Osteoblast (primary cell): ENCODE data around the gene TLR3. TPM values are rescaled to one million over a fixed set of nuclear protein-coding genes. Genes with fewer than 3 reads are reported as not detected.

Experiments
- DNase-seq: peaks from one replicate; pipeline ENCODE4 v3.0.0; 2011; ENCODE audit warnings: low spot score, mixed read lengths; ENCODE audit not compliant: insufficient read length; ENCODE audit errors: missing footprints
- H2AFZ ChIP-seq: 2 replicates; pipeline ENCODE4 v1.6.0; 2011; ENCODE audit warnings: mild to moderate bottlenecking, low read length
- H3K27ac ChIP-seq: 2 replicates; pipeline ENCODE4 v1.5.1; 2011; ENCODE audit warnings: mild to moderate bottlenecking, low read depth, low read length, moderate library complexity
- H3K27me3 ChIP-seq: 2 replicates; pipeline ENCODE4 v1.6.0; 2012; ENCODE audit warnings: mild to moderate bottlenecking, control low read depth, inconsistent platforms, low read length, moderate library complexity; ENCODE audit not compliant: insufficient read depth
- H3K36me3 ChIP-seq: 2 replicates; pipeline ENCODE4 v1.5.1; 2011; ENCODE audit warnings: mild to moderate bottlenecking, low read length, control low read depth, moderate library complexity; ENCODE audit not compliant: insufficient read depth
- H3K4me1 ChIP-seq: 2 replicates; pipeline ENCODE4 v1.5.1; 2011; ENCODE audit warnings: mild to moderate bottlenecking, low read length, control low read depth, moderate library complexity; ENCODE audit not compliant: insufficient read depth
- H3K4me2 ChIP-seq: 2 replicates; pipeline ENCODE4 v1.6.0; 2011; ENCODE audit warnings: mild to moderate bottlenecking, low read length; ENCODE audit not compliant: insufficient read depth
- H3K4me3 ChIP-seq: fragments of 200-600 bp; sonication (generic); 3 replicates; pipeline ENCODE4 v1.5.1; 2012; ENCODE audit warnings: mild to moderate bottlenecking, low read length, inconsistent platforms; ENCODE audit not compliant: insufficient read depth
- H3K79me2 ChIP-seq: 2 replicates; pipeline ENCODE4 v1.6.0; 2012; ENCODE audit warnings: mild to moderate bottlenecking, low read length, control low read depth, inconsistent platforms; ENCODE audit not compliant: insufficient read depth
- H3K9me3 ChIP-seq: 2 replicates; pipeline ENCODE4 v1.5.1; 2011; ENCODE audit warnings: low read depth, low read length, control low read depth
- H4K20me1 ChIP-seq: 2 replicates; pipeline ENCODE4 v1.6.0; 2012; ENCODE audit warnings: mild to moderate bottlenecking, low read length, control low read depth; ENCODE audit not compliant: insufficient read depth
- total RNA-seq: library from RNA; depleted of rRNA; stranded (reverse); fragments of >200 nt; gene quantifications from 2 replicates; pipeline ENCODE4 v1.2.3, GENCODE V29; 2012
- TF ChIP-seq, protein P1 (sequence below): IDR thresholded peaks from 2 replicates; pipeline ENCODE4 v1.5.1; 2011; ENCODE audit warnings: mild to moderate bottlenecking, low read depth, low read length, moderate library complexity; ENCODE audit errors: extremely low read depth

TLR3 gene
- total RNA-seq, 1 donor, result 8.0 TPM

DNA sequence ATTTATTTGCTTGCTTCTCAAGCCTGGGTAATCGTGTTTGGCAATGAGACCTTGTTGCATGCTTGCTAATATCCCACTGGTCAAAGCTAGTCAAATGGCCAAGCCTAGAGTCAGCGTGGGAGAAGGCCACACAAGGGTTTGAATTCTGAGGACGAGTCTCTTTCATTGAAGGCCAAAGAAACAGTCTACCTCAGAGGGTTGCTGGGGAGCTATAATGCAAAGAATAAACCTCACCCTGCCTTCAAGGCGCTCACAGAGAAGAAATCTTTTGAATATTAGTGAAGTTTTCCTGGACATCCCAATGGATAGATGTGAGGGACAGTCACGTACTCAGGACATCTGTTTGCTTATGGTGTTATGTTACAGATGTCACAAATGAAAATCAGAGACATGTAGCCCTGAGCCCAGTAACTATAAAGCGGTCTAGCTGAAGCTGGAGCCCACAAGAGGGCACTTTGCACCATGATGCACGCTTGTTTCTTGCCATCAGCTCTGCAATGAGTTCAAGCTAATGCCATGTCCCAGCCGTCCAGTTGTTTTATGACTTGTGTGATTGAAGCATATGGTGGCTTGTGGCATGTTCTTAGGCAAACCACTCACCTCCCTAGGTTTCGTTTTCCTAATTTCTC is 1.1 kb upstream of the TLR3 start:
- H3K4me3 ChIP-seq, result peak overlapping the region; percentile 80
- no peak overlapping the region for H3K27ac ChIP-seq
- no peaks in the 10 kb centered on the region for H3K9me3 ChIP-seq
- H3K79me2 ChIP-seq, result no peaks in the 10 kb centered on the region
- no peaks in the 10 kb centered on the region for H4K20me1 ChIP-seq
- peak; percentile 70 for DNase-seq
- H2AFZ ChIP-seq, result peak overlapping the region; percentile 98
- no peaks in the 10 kb centered on the region for H3K36me3 ChIP-seq
- TF ChIP-seq, protein P1, sequence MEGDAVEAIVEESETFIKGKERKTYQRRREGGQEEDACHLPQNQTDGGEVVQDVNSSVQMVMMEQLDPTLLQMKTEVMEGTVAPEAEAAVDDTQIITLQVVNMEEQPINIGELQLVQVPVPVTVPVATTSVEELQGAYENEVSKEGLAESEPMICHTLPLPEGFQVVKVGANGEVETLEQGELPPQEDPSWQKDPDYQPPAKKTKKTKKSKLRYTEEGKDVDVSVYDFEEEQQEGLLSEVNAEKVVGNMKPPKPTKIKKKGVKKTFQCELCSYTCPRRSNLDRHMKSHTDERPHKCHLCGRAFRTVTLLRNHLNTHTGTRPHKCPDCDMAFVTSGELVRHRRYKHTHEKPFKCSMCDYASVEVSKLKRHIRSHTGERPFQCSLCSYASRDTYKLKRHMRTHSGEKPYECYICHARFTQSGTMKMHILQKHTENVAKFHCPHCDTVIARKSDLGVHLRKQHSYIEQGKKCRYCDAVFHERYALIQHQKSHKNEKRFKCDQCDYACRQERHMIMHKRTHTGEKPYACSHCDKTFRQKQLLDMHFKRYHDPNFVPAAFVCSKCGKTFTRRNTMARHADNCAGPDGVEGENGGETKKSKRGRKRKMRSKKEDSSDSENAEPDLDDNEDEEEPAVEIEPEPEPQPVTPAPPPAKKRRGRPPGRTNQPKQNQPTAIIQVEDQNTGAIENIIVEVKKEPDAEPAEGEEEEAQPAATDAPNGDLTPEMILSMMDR, result peak; percentile 59
- peak overlapping the region; percentile 100 for H3K4me2 ChIP-seq
- peaks cover 5% of the 10 kb centered on the region for H3K4me1 ChIP-seq
- H3K27me3 ChIP-seq, result no peaks in the 10 kb centered on the region

DNA sequence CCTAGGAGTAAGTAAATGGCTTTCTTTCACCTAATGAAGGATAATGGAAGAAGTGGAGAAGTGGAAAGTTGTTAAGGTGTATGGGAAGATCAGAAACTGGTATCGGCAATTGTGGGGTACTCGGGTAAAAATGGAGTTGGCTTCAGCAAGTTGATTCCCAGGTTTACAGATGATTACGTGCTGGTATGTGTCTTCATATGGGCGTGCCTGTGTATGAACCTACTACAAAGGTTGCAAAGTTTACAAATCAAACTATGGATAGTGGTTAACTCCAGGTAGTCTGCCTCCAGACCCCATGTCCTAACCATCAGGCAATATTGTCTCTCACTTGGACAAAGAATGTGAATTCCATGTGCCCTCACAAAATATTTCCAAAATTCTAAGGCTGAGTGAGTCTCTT is 773 bp downstream of the TLR3 start:
- TF ChIP-seq, protein P1, result no peak
- no peaks in the 10 kb centered on the region for H3K9me3 ChIP-seq
- H3K4me3 ChIP-seq, result peak overlapping the region; percentile 80
- no peaks in the 10 kb centered on the region for H3K36me3 ChIP-seq
- DNase-seq, result no peak
- peak overlapping the region; percentile 98 for H2AFZ ChIP-seq
- H3K79me2 ChIP-seq, result no peaks in the 10 kb centered on the region
- no peaks in the 10 kb centered on the region for H3K27me3 ChIP-seq
- peaks cover 5% of the 10 kb centered on the region for H3K4me1 ChIP-seq
- peak overlapping the region; percentile 100 for H3K4me2 ChIP-seq
- no peaks in the 10 kb centered on the region for H4K20me1 ChIP-seq
- no peak overlapping the region for H3K27ac ChIP-seq

DNA sequence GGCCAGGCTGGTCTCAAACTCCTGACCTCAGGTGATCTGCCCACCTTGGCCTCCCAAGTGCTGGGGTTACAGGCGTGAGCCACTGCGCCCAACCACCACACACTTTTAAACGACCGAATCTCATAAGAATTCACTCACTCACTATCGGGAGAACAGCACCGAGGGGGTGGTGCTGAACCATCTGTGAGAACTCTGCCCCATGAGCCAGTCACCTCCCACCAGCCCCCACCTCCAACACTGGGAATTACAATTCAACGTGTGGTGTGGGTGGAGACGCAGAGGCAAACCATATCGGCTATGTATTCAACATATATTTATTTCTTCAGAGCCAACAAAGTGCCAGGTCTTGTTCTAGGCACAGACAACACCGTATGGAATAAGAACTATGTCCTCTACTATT is 3.6 kb downstream of the TLR3 start:
- TF ChIP-seq, protein P1, result no peak
- no peaks in the 10 kb centered on the region for H3K9me3 ChIP-seq
- DNase-seq, result no peak
- no peak overlapping the region for H3K27ac ChIP-seq
- H4K20me1 ChIP-seq, result no peaks in the 10 kb centered on the region
- H3K36me3 ChIP-seq, result no peaks in the 10 kb centered on the region
- no peak overlapping the region for H2AFZ ChIP-seq
- no peaks in the 10 kb centered on the region for H3K79me2 ChIP-seq
- H3K4me2 ChIP-seq, result no peak overlapping the region
- peaks cover 5% of the 10 kb centered on the region for H3K4me1 ChIP-seq
- H3K4me3 ChIP-seq, result no peak overlapping the region
- H3K27me3 ChIP-seq, result no peaks in the 10 kb centered on the region

DNA sequence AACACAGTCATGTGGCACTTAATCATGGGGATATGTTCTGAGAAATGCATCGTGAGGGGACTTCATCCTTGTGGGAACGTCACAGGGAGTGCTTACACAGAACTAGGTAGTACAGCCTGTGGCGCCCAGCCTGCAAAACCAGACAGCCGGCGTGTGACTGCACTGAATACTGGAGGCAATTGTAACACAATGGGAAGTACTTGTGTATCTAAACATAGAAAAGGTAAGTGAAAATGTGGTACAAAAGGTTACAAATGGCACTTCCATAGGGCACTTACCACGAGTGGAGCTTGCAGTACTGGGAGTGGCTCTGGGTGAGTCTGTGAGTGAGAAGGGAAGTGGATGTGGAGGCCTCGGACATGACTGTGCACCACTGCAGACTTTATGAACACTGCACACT is 5.2 kb downstream of the TLR3 start:
- Histone ChIP-seq H3K4me2 (no peak overlapping the region), H3K4me1 (no peaks in the 10 kb centered on the region), H3K27me3 (no peaks in the 10 kb centered on the region), H3K27ac (no peak overlapping the region), H3K79me2 (no peaks in the 10 kb centered on the region), H2AFZ (peak overlapping the region; percentile 3), H3K9me3 (no peaks in the 10 kb centered on the region), H4K20me1 (no peaks in the 10 kb centered on the region), H3K36me3 (no peaks in the 10 kb centered on the region), H3K4me3 (no peak overlapping the region)
- TF ChIP-seq, protein P1, result no peak
- DNase-seq, result no peak
